ENCODE measurements around the gene SLC25A52.

Gene SLC25A52

DNA sequence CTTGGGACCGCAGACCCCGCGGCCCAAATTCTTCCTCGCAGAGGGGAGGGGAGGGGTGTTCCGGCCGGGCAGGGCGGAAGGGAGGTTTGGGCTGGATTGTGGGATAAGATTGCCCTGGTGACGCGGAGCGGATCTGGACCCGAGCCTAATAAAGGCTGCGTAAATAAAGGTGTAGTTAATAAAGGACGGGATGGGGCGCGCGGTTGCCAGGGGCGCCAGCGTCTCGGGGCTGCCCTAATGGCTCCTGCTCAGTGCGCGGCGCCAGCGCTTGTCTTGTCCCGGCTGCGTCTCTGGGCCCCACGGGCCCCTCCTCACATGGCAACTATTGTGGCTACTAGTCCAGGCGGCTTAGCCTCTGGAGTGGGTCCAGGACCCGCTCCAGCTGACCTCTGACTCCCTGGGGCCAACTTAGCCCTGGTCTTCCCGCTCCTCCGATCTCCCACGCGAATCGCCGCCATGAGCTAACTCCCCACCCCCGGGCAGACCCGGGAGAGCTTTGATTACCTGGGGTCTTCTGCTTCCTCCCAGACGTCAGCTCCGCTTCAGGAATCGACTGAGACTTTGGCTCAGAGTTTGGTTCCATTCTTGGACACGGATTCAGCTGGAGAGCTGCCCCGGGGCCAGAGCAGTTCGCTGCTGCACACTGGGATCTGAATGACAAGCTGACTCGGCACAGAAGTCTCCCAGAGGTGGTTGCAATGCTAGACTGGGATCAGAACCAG, 36.5 kb downstream of the SLC25A52 start:
- in situ Hi-C loops (cut with HindIII; ENCODE audit: low sequenced_read_pairs): no loop called here
- peak overlapping the region; percentile 50 for H3K4me3 ChIP-seq (ENCODE audit: low read depth, low read length)
- DNase-seq (ENCODE audit: low read depth, low spot score): peak; percentile 6
- TF ChIP-seq, protein P1, sequence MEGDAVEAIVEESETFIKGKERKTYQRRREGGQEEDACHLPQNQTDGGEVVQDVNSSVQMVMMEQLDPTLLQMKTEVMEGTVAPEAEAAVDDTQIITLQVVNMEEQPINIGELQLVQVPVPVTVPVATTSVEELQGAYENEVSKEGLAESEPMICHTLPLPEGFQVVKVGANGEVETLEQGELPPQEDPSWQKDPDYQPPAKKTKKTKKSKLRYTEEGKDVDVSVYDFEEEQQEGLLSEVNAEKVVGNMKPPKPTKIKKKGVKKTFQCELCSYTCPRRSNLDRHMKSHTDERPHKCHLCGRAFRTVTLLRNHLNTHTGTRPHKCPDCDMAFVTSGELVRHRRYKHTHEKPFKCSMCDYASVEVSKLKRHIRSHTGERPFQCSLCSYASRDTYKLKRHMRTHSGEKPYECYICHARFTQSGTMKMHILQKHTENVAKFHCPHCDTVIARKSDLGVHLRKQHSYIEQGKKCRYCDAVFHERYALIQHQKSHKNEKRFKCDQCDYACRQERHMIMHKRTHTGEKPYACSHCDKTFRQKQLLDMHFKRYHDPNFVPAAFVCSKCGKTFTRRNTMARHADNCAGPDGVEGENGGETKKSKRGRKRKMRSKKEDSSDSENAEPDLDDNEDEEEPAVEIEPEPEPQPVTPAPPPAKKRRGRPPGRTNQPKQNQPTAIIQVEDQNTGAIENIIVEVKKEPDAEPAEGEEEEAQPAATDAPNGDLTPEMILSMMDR (IDR thresholded peaks at IDR 0.05; ENCODE audit: low read depth, low read length): no peak

DNA sequence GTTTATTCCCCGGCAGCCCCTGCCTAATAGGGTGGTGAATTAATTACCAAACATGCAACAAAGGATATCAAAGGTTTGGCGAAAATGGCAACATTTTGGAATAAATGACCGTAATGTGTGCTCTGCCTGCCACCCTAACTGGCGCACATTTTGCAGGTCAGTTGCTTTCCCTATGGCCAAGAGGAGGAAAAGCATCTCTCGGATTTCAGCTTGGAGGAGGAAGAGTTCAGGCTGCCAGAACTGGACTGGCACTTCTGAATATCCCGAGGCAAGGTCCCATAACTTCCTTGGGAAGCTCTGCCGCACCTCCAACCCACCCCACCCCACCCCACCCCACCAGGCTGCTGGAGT, 37.1 kb downstream of the SLC25A52 start:
- no peak for DNase-seq (ENCODE audit: low read depth, low spot score)
- TF ChIP-seq, protein P1 (IDR thresholded peaks at IDR 0.05; ENCODE audit: low read depth, low read length): no peak
- no peak overlapping the region for H3K4me3 ChIP-seq (ENCODE audit: low read depth, low read length)
- in situ Hi-C loops (cut with HindIII; ENCODE audit: low sequenced_read_pairs): no loop called here

DNA sequence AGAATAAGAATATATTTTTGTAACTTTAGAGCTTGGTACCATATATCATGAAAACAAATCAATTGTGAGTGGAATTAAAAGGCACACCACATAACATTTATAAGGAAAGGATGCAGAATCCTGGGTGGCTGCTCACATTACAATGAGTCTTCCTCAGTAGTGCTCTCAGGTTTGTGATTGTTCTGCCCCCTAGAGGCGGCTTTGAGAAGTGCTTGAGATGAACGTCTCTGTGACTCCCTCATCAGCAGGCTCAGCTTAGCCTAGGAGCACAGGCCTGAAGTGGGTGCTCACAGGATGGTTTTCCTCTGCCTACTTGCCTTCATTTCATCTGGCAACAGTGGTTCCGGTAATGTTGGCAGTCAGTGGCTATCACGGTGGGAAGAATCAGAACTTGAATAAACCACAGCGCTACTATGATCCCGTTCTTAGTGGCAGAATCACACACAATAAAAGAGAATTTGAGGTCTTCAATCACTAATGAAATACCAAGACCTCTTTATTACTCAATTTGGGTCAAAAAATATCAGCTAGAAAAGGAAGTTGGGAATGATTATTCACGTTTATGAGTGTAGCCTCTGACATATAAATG, 38.2 kb downstream of the SLC25A52 start:
- in situ Hi-C loops (cut with HindIII; ENCODE audit: low sequenced_read_pairs): no loop called here
- TF ChIP-seq, protein P1 (IDR thresholded peaks at IDR 0.05; ENCODE audit: low read depth, low read length): peak; percentile 89
- H3K4me3 ChIP-seq (ENCODE audit: low read depth, low read length): no peak overlapping the region
- peak; percentile 77 for DNase-seq (ENCODE audit: low read depth, low spot score)

GRCh38 chr18:31721601-31722000, 39.1 kb downstream of the SLC25A52 start:
- H3K4me3 ChIP-seq (ENCODE audit: low read depth, low read length): no peak overlapping the region
- TF ChIP-seq, protein P1 (IDR thresholded peaks at IDR 0.05; ENCODE audit: low read depth, low read length): no peak
- in situ Hi-C loops (cut with HindIII; ENCODE audit: low sequenced_read_pairs): no loop called here
- DNase-seq (ENCODE audit: low read depth, low spot score): no peak

DNA sequence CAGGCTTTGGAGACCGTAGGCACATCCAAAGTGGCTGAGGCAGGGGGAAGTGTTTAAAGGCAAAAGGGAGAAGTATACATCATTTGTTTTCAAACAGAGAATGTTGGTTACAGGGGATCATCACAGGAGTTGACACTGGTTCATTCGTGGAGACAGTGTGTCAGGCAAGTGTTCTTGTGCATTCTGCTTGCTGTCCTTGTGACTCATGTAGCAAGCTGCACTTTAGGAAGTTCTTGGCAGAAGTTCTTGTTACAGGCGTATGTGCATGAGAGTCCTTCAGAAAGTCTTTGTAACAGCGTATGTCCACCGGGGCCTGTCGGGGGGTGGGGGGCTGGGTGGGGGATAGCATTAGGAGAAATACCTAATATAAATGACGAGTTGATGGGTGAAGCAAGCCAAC, 39.8 kb downstream of the SLC25A52 start:
- TF ChIP-seq, protein P1 (IDR thresholded peaks at IDR 0.05; ENCODE audit: low read depth, low read length): no peak
- H3K4me3 ChIP-seq (ENCODE audit: low read depth, low read length): no peak overlapping the region
- DNase-seq (ENCODE audit: low read depth, low spot score): no peak
- in situ Hi-C loops (cut with HindIII; ENCODE audit: low sequenced_read_pairs): no loop called here

GRCh38 chr18:31719363-31720006, 41.2 kb downstream of the SLC25A52 start:
- in situ Hi-C loops (cut with HindIII; ENCODE audit: low sequenced_read_pairs): no loop called here
- H3K4me3 ChIP-seq (ENCODE audit: low read depth, low read length): no peak overlapping the region
- TF ChIP-seq, protein P1 (IDR thresholded peaks at IDR 0.05; ENCODE audit: low read depth, low read length): no peak
- no peak for DNase-seq (ENCODE audit: low read depth, low spot score)
